ENCODE results near the gene RNF180.

The RNF180 gene

DNA sequence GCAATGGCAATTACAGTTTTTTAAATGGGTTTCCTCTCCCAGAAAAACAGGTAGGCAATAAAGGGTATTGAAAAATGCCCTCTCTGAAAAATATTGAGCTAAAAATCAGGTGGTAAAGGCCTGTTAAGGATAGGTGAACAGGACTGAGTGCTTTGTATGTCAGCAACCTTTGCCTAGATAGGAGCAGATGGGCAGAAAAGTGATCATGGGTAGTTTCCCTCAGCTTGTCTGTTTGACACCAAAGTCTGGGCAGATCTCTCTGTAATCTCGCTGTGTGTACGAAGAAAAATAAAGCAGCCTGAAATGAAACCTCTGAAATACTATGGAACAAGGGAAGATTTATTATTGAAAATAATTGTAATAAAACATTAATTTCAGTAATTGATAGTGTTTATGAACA, 15.8 kb downstream of the RNF180 start:
- Histone ChIP-seq H3K36me3 (no peaks in the 10 kb centered on the region), H3K27ac (no peak overlapping the region), H3K4me3 (ENCODE audit: low read depth in 1 of 2, low read length in 1 of 2) (no peak overlapping the region), H3K4me1 (ENCODE audit: control insufficient read depth in 1 of 2, insufficient read depth in 1 of 2, low read depth in 1 of 2, low read length in 1 of 2) (no peaks in the 10 kb centered on the region), H3K9me3 (no peaks in the 10 kb centered on the region), H3K27me3 (no peaks in the 10 kb centered on the region)
- TF ChIP-seq, protein P1, sequence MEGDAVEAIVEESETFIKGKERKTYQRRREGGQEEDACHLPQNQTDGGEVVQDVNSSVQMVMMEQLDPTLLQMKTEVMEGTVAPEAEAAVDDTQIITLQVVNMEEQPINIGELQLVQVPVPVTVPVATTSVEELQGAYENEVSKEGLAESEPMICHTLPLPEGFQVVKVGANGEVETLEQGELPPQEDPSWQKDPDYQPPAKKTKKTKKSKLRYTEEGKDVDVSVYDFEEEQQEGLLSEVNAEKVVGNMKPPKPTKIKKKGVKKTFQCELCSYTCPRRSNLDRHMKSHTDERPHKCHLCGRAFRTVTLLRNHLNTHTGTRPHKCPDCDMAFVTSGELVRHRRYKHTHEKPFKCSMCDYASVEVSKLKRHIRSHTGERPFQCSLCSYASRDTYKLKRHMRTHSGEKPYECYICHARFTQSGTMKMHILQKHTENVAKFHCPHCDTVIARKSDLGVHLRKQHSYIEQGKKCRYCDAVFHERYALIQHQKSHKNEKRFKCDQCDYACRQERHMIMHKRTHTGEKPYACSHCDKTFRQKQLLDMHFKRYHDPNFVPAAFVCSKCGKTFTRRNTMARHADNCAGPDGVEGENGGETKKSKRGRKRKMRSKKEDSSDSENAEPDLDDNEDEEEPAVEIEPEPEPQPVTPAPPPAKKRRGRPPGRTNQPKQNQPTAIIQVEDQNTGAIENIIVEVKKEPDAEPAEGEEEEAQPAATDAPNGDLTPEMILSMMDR (IDR thresholded peaks at IDR 0.05): no peak

DNA sequence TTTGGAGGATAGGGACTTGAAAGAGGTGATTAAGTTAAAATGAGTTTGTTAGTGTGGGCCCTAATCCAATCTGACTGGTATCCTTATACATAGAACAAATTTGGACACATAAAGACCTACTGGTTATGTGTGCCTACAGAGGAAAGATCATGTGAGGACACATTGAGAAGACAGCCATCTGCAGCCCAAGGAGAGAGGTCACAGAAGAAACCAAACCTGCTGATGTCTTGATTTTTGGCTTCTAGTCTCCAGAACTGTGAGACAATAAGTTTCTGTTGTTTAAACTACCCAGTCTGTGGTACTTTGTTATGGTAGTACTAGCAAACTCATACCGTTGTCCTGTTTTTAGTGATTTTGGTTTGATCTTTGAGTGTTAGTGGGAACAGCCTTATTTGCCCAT, 18.3 kb downstream of the RNF180 start:
- Histone ChIP-seq H3K9me3 (no peaks in the 10 kb centered on the region), H3K27ac (no peak overlapping the region), H3K4me3 (ENCODE audit: low read depth in 1 of 2, low read length in 1 of 2) (no peak overlapping the region), H3K4me1 (ENCODE audit: control insufficient read depth in 1 of 2, insufficient read depth in 1 of 2, low read depth in 1 of 2, low read length in 1 of 2) (no peaks in the 10 kb centered on the region), H3K36me3 (no peaks in the 10 kb centered on the region), H3K27me3 (no peaks in the 10 kb centered on the region)
- TF ChIP-seq, protein P1 (IDR thresholded peaks at IDR 0.05): no peak

DNA sequence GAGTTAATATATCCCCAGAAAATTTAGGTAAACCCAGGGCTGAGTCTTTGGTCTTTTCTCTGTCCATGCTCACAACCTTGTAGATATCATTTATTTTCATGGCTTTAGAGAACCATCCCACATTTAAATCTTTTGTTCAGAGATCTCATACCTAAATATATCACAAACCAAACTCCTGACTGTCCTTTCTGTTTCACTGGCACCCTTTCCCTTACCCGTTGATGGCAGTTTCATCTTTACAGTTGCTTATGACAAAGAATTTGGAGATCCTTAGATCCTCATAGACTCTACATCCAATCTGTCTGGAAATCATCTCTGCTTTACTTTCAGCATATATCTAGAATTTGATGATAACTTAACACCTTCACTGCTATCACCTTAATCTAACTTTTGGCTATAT, 19.2 kb downstream of the RNF180 start:
- Histone ChIP-seq H3K27me3 (no peaks in the 10 kb centered on the region), H3K4me1 (ENCODE audit: control insufficient read depth in 1 of 2, insufficient read depth in 1 of 2, low read depth in 1 of 2, low read length in 1 of 2) (no peaks in the 10 kb centered on the region), H3K27ac (no peak overlapping the region), H3K36me3 (no peaks in the 10 kb centered on the region), H3K4me3 (ENCODE audit: low read depth in 1 of 2, low read length in 1 of 2) (no peak overlapping the region), H3K9me3 (no peaks in the 10 kb centered on the region)
- TF ChIP-seq, protein P1 (IDR thresholded peaks at IDR 0.05): no peak

DNA sequence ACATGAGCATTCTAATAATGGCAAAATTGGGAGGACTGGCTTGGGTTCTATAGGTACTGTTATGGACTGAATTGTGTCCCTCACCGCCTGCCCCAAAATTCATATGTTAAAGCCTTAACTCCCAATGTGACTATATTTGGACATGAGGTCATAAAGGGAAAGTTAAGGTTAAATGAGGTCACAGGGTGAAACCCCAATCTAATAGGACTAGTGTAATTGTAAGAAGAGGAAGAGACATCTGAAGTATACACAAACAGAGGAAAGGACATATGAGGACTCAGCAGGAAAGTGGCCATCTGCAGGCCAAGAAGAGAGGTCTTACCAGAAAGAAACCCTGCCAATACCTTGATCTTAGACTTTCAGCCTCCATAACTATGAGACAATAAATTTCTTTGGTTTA, 23.1 kb downstream of the RNF180 start:
- Histone ChIP-seq H3K4me3 (ENCODE audit: low read depth in 1 of 2, low read length in 1 of 2) (no peak overlapping the region), H3K27ac (no peak overlapping the region), H3K4me1 (ENCODE audit: control insufficient read depth in 1 of 2, insufficient read depth in 1 of 2, low read depth in 1 of 2, low read length in 1 of 2) (no peaks in the 10 kb centered on the region), H3K9me3 (no peaks in the 10 kb centered on the region), H3K36me3 (no peaks in the 10 kb centered on the region), H3K27me3 (no peaks in the 10 kb centered on the region)
- TF ChIP-seq, protein P1 (IDR thresholded peaks at IDR 0.05): no peak

DNA sequence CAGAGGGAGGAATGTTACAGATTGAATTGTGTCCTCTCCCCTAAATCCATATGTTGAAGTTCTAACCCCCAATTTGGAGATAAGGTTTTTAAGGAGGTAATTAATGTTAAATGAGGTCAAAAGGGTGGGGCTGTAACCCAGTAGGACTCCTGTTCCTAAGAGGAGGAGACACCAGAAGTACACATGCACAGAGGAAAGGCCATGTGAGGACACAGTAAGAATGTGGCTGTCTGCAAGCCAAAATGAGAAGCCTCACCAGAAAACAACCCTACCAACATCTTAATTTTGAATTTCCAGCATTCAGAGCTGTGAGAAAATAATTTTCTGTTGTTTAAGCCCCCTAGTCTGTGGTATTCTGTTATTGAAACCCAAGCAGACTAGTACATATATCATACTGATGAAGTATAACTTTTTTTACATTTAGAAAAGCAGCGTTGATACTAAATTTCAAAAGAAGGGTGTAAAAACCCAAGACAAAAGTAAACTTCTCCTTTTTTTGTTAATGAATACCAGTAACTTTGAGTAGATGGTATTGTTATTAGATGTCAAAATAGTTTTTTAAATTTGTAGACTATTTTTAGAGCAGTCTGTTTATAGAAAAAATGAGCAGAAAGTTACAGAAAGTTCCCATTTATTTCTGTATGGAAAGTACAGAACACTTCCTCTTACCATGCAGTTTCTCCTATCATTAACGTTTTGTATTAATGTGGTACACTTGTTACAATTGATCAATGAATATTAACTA, 25.1 kb downstream of the RNF180 start:
- no peak overlapping the region for H3K4me3 ChIP-seq (ENCODE audit: low read depth in 1 of 2, low read length in 1 of 2)
- no peaks in the 10 kb centered on the region for H3K4me1 ChIP-seq (ENCODE audit: control insufficient read depth in 1 of 2, insufficient read depth in 1 of 2, low read depth in 1 of 2, low read length in 1 of 2)
- no peaks in the 10 kb centered on the region for H3K27me3 ChIP-seq
- H3K27ac ChIP-seq: no peak overlapping the region
- TF ChIP-seq, protein P1 (IDR thresholded peaks at IDR 0.05): no peak
- H3K9me3 ChIP-seq: no peaks in the 10 kb centered on the region
- no peaks in the 10 kb centered on the region for H3K36me3 ChIP-seq

Measured in neutrophil (primary cell).